NCI-H460 (cell line): Measurements from ENCODE around the gene ADCY1. TPM values are rescaled to one million over a fixed set of nuclear protein-coding genes. Genes with fewer than 3 reads are reported as not detected.

ENCODE experiments used
- DNase-seq: peaks from one replicate; pipeline ENCODE4 v3.0.0-alpha.2; 2016; ENCODE audit warnings: low read depth; ENCODE audit errors: extremely low read depth
- total RNA-seq: library from RNA; depleted of rRNA; stranded (reverse); fragments of >200 nt; shearing (Covaris generic); gene quantifications from 2 replicates; pipeline ENCODE4 v1.2.3, GENCODE V29; 2014

Gene ADCY1
- total RNA-seq, 1 experiment from 2014 or later = 2.3 TPM

- DNase-seq = no peak
These were observed 18.2 kb downstream of the ADCY1 start for GRCh38 chr7:45592230-45592991.

GRCh38 chr7:45593121-45593541, 19.0 kb downstream of the ADCY1 start:
- no peak for DNase-seq

- DNase-seq = no peak
These were observed 19.7 kb downstream of the ADCY1 start for GRCh38 chr7:45593877-45594276.

- no peak for DNase-seq
These were observed 20.8 kb downstream of the ADCY1 start for GRCh38 chr7:45594745-45595535.

GRCh38 chr7:45595809-45596664, 21.9 kb downstream of the ADCY1 start:
- DNase-seq = no peak

- DNase-seq = no peak
These were observed 22.5 kb downstream of the ADCY1 start for GRCh38 chr7:45596665-45597095.

- DNase-seq = no peak
These were observed 23.3 kb downstream of the ADCY1 start for GRCh38 chr7:45597286-45597984.

- DNase-seq = no peak
These were observed 24.8 kb downstream of the ADCY1 start for GRCh38 chr7:45598886-45599520.

GRCh38 chr7:45599851-45600706, 25.9 kb downstream of the ADCY1 start:
- no peak for DNase-seq

GRCh38 chr7:45601094-45601493, 26.9 kb downstream of the ADCY1 start:
- no peak for DNase-seq

- DNase-seq = no peak
These were observed 27.8 kb downstream of the ADCY1 start for GRCh38 chr7:45601816-45602540.

- DNase-seq = no peak
These were observed 31.9 kb downstream of the ADCY1 start for GRCh38 chr7:45606050-45606449.

- no peak for DNase-seq
These were observed 32.8 kb downstream of the ADCY1 start for GRCh38 chr7:45606931-45607330.

GRCh38 chr7:45609180-45609579, 35.0 kb downstream of the ADCY1 start:
- DNase-seq = no peak

- DNase-seq = no peak
These were observed 35.9 kb downstream of the ADCY1 start for GRCh38 chr7:45610019-45610418.

GRCh38 chr7:45610660-45611299, 36.6 kb downstream of the ADCY1 start:
- DNase-seq = no peak

GRCh38 chr7:45617166-45617565, 43.0 kb downstream of the ADCY1 start:
- no peak for DNase-seq

GRCh38 chr7:45622058-45622457, 47.9 kb downstream of the ADCY1 start:
- DNase-seq = no peak
